GM23248 (cell line): Measurements from ENCODE around the gene UTP15. TPM values are rescaled to one million over a fixed set of nuclear protein-coding genes. Genes with fewer than 3 reads are reported as not detected.
A peak's percentile ranks its signal among the peaks of the same experiment; 100 is the strongest.

Source experiments
- DNase-seq: peaks from one replicate; pipeline ENCODE4 v3.0.0-alpha.2; 2015
- H2AFZ ChIP-seq: fragments of 200-600 bp; sonication (generic); 2 replicates; pipeline ENCODE4 v1.6.1; 2016; ENCODE audit warnings: antibody characterized with exemption
- H3F3A ChIP-seq: fragments of 200-600 bp; sonication (generic); 2 replicates; pipeline ENCODE4 v1.6.1; 2016; ENCODE audit warnings: mild to moderate bottlenecking, antibody characterized with exemption, mixed run types; ENCODE audit not compliant: insufficient read depth
- H3K27ac ChIP-seq: fragments of 200-600 bp; sonication (generic); 2 replicates; pipeline ENCODE4 v1.5.1; 2016; ENCODE audit warnings: mild to moderate bottlenecking
- H3K27me3 ChIP-seq: fragments of 200-600 bp; sonication (generic); replicated peaks from 2 replicates; pipeline ENCODE4 v1.6.1; 2016; ENCODE audit warnings: mild to moderate bottlenecking; ENCODE audit not compliant: insufficient read depth
- H3K36me3 ChIP-seq: fragments of 200-600 bp; sonication (generic); 2 replicates; pipeline ENCODE4 v1.6.1; 2016; ENCODE audit warnings: low read depth, mild to moderate bottlenecking
- H3K4me1 ChIP-seq: fragments of 200-600 bp; sonication (generic); 2 replicates; pipeline ENCODE4 v1.6.1; 2016; ENCODE audit warnings: mild to moderate bottlenecking; ENCODE audit not compliant: insufficient read depth
- H3K4me2 ChIP-seq: fragments of 200-600 bp; sonication (generic); one replicate; pipeline ENCODE4 v1.6.1; 2016; ENCODE audit warnings: mild to moderate bottlenecking; ENCODE audit not compliant: unreplicated experiment
- H3K4me3 ChIP-seq: fragments of 200-600 bp; sonication (generic); 2 replicates; pipeline ENCODE4 v1.5.1; 2016; ENCODE audit warnings: mild to moderate bottlenecking
- H3K79me2 ChIP-seq: fragments of 200-600 bp; sonication (generic); 2 replicates; pipeline ENCODE4 v1.6.1; 2016; ENCODE audit warnings: mild to moderate bottlenecking; ENCODE audit not compliant: insufficient read depth
- H3K9ac ChIP-seq: fragments of 200-600 bp; sonication (generic); 2 replicates; pipeline ENCODE4 v1.6.1; 2016; ENCODE audit warnings: mild to moderate bottlenecking
- H3K9me2 ChIP-seq: fragments of 200-600 bp; sonication (generic); 2 replicates; pipeline ENCODE4 v1.6.1; 2016; ENCODE audit warnings: mixed run types, mild to moderate bottlenecking, moderate library complexity; ENCODE audit not compliant: insufficient read depth
- H3K9me3 ChIP-seq: fragments of 200-600 bp; sonication (generic); one replicate; pipeline ENCODE4 v1.6.1; 2017; ENCODE audit warnings: low read depth
- H4K20me1 ChIP-seq: fragments of 200-600 bp; sonication (generic); 2 replicates; pipeline ENCODE4 v1.6.0; 2016; ENCODE audit not compliant: insufficient read depth
- EZH2 ChIP-seq: fragments of 200-600 bp; sonication (generic); IDR thresholded peaks from 2 replicates; pipeline ENCODE4 v1.6.1; 2018; ENCODE audit warnings: antibody characterized with exemption, mild to moderate bottlenecking; ENCODE audit not compliant: insufficient read depth, poor library complexity, severe bottlenecking
- EZH2phosphoT487 ChIP-seq: fragments of 200-600 bp; sonication (generic); IDR thresholded peaks from 2 replicates; pipeline ENCODE4 v1.6.1; 2018; ENCODE audit warnings: antibody characterized with exemption, moderate library complexity, mild to moderate bottlenecking, low read depth; ENCODE audit not compliant: insufficient read depth
- WGBS, 2 experiments: methylation state at CpG; one replicate each; pipeline ENCODE4 v1.1.6; 2015 to 2017; ENCODE audit warnings: low lambda C conversion rate in 2 of 2, low coverage in 1 of 2; ENCODE audit errors: missing lambda C conversion rate in 2 of 2; 5-methylcytosine and 5-hydroxymethylcytosine counted together
- in situ Hi-C: fragments of 300-500 bp; cut with MboI; formaldehyde crosslinking; loops from 2 replicates; pipeline ENCODE4 v1.15.0; 2020
- polyA plus RNA-seq: library from polyadenylated mRNA; unstranded; fragments of >200 nt; fragmentation: Nextera tagmentation; extraction: Ambion mirVana; gene quantifications from 2 replicates; pipeline ENCODE4 v1.2.1, GENCODE V29; 2016
- total RNA-seq: library from RNA; depleted of rRNA; stranded (reverse); fragments of >200 nt; shearing (Covaris generic); gene quantifications from 2 replicates; pipeline ENCODE4 v1.2.3, GENCODE V29; 2014

The UTP15 gene
- total and polyA plus RNA-seq, 2 experiments from 2014 or later = 13.9 to 26.2 TPM

DNA sequence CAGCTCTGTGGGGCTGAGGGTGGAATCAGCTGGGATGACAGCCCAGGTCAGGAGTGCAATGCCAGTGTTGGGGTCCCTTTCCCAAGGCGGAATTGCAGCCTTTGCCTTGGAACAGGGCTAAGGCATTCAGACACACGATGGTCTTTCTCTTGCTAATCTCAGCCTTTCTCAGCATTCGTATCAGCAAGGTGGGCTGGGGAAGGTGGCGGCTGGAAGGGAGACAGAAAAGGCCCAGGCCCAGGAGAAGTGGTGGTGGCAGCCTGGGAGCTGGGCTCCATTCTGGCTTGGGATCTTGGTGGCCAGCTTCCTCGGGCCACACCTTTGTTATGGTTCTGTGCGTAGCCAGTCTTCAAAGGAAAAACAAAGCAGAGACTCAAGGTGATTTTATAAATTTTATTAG, 59.3 kb downstream of the UTP15 start:
- no peak overlapping the region for H3K27ac ChIP-seq
- H3K27me3 ChIP-seq = no peaks in the 10 kb centered on the region
- 79 to 93% methylated on average over 6 of the region's 6 CpGs for WGBS, 2 experiments
- H3F3A ChIP-seq = no peaks in the 10 kb centered on the region
- DNase-seq = no peak
- H3K4me3 ChIP-seq = no peak overlapping the region; the same call in 1 of the 2 replicates
- peaks cover 31% of the 10 kb centered on the region for H3K79me2 ChIP-seq
- H3K9ac ChIP-seq = no peak overlapping the region; the same call in 1 of the 2 replicates
- H4K20me1 ChIP-seq = no peaks in the 10 kb centered on the region
- H3K36me3 ChIP-seq = no peaks in the 10 kb centered on the region
- TF ChIP-seq EZH2 (no peak), EZH2phosphoT487 (no peak)
- 0 out of 2 replicates have a peak, but pooled peaks cover 10% of the 10 kb centered on the region for H3K4me1 ChIP-seq
- H3K4me2 ChIP-seq = peak overlapping the region; percentile 81
- no peaks in the 10 kb centered on the region for H3K9me2 ChIP-seq
- in situ Hi-C loops = no loop called here
- H3K9me3 ChIP-seq = no peaks in the 10 kb centered on the region
- peak overlapping the region; percentile 92; the same call in 1 of the 2 replicates for H2AFZ ChIP-seq

GRCh38 chr5:73625372-73625943, 59.9 kb downstream of the UTP15 start:
- H3K27ac ChIP-seq = peak overlapping the region; percentile 25

DNA sequence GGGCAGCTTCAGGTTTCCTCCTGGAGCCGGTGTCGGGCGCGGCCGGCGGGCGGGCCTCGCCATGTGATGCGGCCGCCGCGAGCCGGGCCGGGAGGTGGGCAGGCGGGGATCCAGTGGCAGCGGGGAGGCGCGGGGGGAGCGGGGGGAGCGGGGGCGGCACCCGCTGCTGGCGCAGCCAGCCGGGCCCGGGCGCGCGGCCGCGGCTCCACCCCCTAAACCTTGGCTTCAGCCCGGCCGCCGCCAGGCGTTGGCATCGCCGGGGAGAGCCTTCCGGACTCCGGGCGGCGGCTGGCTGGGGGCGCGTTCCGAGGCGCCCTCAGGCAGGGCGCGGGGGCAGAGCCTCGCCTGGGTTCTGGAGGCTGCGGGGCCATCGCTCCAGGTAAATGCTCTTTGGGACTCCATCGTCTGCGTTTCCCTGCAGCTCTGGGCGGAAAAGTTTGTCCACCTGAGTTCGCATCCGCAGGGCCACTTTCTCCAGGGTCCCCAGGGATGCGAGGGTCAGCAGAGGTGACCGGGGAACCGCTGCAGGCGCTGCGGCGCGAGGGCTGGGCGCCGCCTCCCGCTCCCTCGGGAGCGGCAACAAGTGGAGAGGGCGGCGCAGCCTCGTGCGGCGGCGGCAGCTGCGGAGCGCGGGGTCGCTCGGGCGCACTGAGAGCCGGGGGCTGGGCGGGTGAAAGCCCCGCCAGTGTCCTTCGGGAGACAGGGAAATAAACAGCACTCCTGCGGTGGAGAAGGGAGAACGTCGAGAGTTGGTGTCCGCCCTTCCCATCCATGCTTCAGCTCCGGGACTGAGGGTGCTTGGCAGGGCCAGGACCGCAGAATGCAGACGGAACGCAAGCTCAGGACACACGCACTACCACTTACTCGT, 60.6 kb downstream of the UTP15 start, which contains the start of gene ARHGEF28:
TSS of gene ARHGEF28 (plus strand) at position 253 of the 868 bp plus-strand sequence. CDS start 58,656 bp downstream, outside the sequence.
- Histone ChIP-seq H3K9ac (peak within 1 kb of the TSS; percentile 83), H2AFZ (peak within 1 kb of the TSS; percentile 92), H3K27ac (peak within 1 kb of the TSS; percentile 26), H3K36me3 (no peaks in the 10 kb centered on the region), H3K9me2 (no peaks in the 10 kb centered on the region), H4K20me1 (no peaks in the 10 kb centered on the region), H3F3A (no peaks in the 10 kb centered on the region), H3K9me3 (no peaks in the 10 kb centered on the region), H3K4me1 (0 out of 2 replicates have a peak, but pooled peaks cover 10% of the 10 kb centered on the region), H3K4me3 (peak within 1 kb of the TSS; percentile 91), H3K27me3 (no peaks in the 10 kb centered on the region), H3K79me2 (peaks cover 44% of the 10 kb centered on the region), H3K4me2 (peak within 1 kb of the TSS; percentile 81)
- peak; percentile 82 for DNase-seq
- in situ Hi-C loops = no loop called here
- TF ChIP-seq EZH2 = no peak
- TF ChIP-seq EZH2phosphoT487 = no peak
- 2 to 3% methylated on average over 71 to 75 of the region's 92 CpGs for WGBS, 2 experiments

More at GRCh38 chr5:73625372-73625943, 59.9 kb downstream of the UTP15 start:
- Histone ChIP-seq H3K27me3 (no peaks in the 10 kb centered on the region), H4K20me1 (no peaks in the 10 kb centered on the region), H3K4me3 (peak overlapping the region; percentile 91), H3K9me2 (no peaks in the 10 kb centered on the region), H3K9ac (peak overlapping the region; percentile 83), H3K9me3 (no peaks in the 10 kb centered on the region), H2AFZ (peak overlapping the region; percentile 92), H3K79me2 (peaks cover 37% of the 10 kb centered on the region), H3F3A (no peaks in the 10 kb centered on the region), H3K4me1 (0 out of 2 replicates have a peak, but pooled peaks cover 10% of the 10 kb centered on the region), H3K4me2 (peak overlapping the region; percentile 81), H3K36me3 (no peaks in the 10 kb centered on the region)
- in situ Hi-C loops = no loop called here
- no peak for DNase-seq
- TF ChIP-seq EZH2 (no peak), EZH2phosphoT487 (no peak)
- 0 to 2% methylated on average over 33 of the region's 33 CpGs for WGBS, 2 experiments

DNA sequence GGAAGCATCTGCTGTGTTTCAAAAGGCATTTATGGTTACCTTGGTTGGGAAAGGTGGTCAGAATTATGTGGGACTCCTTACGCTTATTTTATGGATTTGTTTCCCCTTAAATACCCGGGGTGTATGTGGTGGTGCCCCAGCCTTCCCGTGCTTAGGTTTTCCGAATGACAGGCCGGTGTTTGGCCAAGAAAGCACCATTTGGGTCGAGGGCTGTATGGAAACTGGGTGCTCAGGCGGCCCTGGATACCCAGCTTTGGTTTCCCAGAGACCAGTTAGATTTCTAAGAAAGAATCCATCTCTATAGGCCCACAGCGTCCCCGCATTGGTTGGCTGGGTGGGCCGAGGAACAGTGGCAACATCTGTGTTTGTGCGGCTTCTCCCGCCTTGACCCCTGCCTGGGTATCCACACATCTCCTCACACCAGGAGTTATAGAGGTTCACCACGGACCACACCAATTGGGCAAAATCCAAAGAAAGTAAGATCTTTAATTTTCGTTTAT, 61.3 kb downstream of the UTP15 start:
- peak overlapping the region; percentile 91 for H3K4me3 ChIP-seq
- H3K4me1 ChIP-seq = 0 out of 2 replicates have a peak, but pooled peaks cover 10% of the 10 kb centered on the region
- H3K27ac ChIP-seq = no peak overlapping the region
- no peaks in the 10 kb centered on the region for H3K36me3 ChIP-seq
- peak overlapping the region; percentile 92 for H2AFZ ChIP-seq
- H3K9me2 ChIP-seq = no peaks in the 10 kb centered on the region
- H3K27me3 ChIP-seq = no peaks in the 10 kb centered on the region
- DNase-seq = no peak
- no peaks in the 10 kb centered on the region for H4K20me1 ChIP-seq
- TF ChIP-seq EZH2phosphoT487 = no peak
- TF ChIP-seq EZH2 = no peak
- peak overlapping the region; percentile 83 for H3K9ac ChIP-seq
- peaks cover 48% of the 10 kb centered on the region for H3K79me2 ChIP-seq
- WGBS, 2 experiments = 86 to 88% methylated on average over 14 of the region's 14 CpGs
- no peaks in the 10 kb centered on the region for H3F3A ChIP-seq
- in situ Hi-C loops = no loop called here
- H3K4me2 ChIP-seq = peak overlapping the region; percentile 73
- no peaks in the 10 kb centered on the region for H3K9me3 ChIP-seq
